Measurements from ENCODE around the gene EPHA10.

Gene EPHA10

DNA sequence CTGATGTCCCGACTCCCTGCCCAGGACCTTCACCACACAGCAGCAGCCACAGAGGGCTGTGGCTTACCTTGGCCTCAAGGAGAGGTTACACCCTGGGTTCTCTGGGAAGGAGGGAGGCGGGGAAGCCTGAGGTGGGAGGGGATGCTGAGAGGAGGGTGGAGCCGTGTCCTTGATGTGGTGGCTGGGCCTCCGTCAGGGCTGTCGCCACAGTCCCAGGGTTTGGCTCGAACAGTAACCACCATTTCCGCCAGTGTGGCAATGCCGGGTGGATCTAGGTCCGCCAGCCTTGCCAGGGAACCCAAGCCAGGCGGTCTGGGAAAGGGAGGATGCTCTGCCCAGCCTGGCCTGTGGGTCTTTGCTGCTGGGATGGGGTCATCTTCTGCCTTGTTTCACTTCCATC is 91.0 kb downstream of the EPHA10 start:
- DNase-seq (ENCODE audit: low spot score) = no peak

DNA sequence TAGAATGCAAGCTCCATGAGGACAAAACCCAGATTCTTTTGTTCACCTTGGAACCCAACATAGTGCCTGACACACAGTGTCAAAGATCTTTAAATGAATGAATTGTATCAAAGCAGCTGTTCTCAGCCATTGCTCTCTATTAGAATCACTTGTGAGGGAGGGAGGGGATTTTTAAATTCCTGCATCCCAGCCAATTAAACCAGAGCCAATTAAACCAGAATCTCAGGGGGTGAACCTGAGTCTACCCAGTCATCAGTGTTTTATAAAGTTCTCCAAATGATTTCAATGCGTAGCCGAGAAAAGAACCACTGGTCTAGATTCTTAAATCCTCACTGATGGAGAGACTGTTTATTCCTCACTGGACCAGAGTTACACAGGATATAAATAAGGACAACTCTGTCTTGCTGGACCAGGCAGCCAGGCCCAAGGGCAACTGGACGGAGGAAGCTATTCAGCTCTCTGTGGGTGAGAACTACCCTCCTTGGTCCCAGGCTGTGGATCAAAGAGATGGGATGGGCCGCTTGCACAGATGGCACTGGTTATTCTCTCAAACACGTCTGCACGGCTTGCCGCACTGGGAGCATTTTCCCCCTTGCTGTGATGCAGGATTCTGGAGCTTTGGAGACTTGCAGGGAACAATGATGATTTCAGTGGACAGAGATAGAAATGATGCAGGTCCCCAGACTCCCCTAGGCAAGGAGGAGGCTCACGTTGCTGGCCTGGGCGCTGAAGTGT is 92.6 kb downstream of the EPHA10 start:
- DNase-seq (ENCODE audit: low spot score) = no peak

GRCh38 chr1:37671261-37671660 is 93.7 kb downstream of the EPHA10 start:
- no peak for DNase-seq (ENCODE audit: low spot score)

DNA sequence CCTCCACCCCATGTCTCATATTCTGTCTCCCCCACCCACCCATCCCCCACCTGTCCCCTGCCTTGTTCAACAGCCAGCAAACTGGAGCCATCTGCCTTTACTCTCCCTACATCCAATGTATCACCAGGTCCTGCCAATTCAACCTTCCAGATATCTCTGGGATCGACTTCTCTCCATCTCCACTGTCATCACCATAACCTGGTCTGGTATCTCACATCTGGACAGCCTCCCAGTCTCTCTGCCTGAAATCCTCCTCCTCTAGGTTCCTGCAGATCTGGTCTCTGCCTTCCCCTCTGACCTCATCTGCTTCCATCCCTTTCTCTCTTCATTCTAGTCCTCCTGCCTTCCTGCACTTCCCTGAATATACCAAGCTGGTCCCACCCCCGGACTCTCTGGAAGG is 94.8 kb downstream of the EPHA10 start:
- no peak for DNase-seq (ENCODE audit: low spot score)

DNA sequence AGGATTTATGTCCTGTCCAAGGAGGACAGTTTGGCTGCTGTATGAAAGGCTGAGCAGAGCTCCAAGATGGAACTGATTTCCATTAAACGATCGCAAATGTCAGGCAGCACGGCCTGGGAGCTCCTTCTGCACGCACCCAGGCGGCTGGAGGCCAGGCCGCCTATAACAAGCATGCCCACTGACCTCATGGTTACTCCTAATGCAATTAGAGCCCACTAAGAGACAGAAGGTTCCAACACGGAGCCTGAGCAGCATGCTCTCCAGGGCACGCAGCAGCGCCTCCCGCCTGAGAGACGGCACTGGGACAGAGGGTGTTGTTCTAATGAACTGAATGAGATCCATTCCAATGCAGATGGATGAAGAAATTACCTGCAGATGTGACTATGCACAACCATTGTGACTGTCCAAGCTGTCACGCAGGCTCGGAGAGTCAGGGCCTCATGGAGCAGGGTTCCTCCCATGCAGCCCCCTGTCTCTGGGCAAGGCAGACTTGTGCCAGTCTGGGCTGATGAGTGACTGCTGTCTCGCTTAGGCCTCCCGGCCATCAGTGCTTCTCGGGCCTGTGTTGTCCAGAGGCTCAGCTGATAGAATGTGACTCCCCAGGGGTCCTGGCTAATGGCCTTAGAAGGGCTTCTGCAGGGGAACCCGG is 97.8 kb downstream of the EPHA10 start:
- DNase-seq (ENCODE audit: low spot score) = no peak

DNA sequence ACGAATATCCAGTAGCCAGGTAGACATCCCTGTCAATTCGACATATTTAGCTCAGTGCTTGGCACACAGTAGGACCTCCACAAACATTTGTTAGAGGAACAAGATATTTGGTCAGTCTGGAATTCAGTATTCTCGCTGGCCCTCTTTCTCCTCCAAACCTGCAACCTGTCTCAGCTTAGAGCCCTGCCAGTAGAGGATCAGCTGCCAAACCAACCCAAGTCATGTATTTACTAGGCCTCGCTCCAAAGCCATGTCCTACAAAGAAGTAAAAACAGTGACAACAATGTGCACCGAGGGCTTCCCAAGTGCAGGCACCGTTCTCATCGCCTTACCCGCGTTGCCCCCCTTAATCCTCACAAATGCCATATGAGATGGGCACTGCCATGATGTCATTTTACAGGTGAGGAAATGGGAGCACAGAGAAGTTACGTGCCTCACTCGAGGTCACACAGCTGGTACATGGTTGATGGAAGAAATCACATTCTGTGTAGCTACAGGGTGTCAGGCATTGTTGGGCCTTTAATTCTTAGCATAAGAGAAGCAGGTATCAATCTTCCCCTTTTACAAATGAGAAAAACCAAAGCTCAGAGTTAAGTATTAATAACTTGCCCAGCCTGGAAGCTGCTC is 98.6 kb downstream of the EPHA10 start:
- no peak for DNase-seq (ENCODE audit: low spot score)
